PC-9 (cell line): ENCODE measurements around the gene TMPRSS11E. TPM values are rescaled to one million over a fixed set of nuclear protein-coding genes. Genes with fewer than 3 reads are reported as not detected.
A peak's percentile ranks its signal among the peaks of the same experiment; 100 is the strongest.
"Not testable (repeated sequence)": the region's sequence is repeated elsewhere in the genome, so short reads cannot be mapped to it uniquely, and the experiment has no call there.

Experiments
- BruUV-seq: library from RNA; stranded (reverse); fragments of 400-500 nt; replicated peaks from 2 replicates; lab custom pipeline; 2021; lab: Mats Ljungman, UMichigan
- CTCF ChIA-PET: fragments of 300-600 bp; sonication (Branson Sonifier 250); formaldehyde crosslinking; loops from one replicate; lab custom pipeline; 2022; ENCODE audit warnings: antibody characterized with exemption; lab: Charles Lee
- POLR2A ChIA-PET: fragments of 300-600 bp; sonication (Branson Sonifier 250); formaldehyde crosslinking; loops from one replicate; lab custom pipeline; 2022; ENCODE audit warnings: antibody characterized with exemption; ENCODE audit not compliant: unreplicated experiment; lab: Charles Lee
- DNase-seq, 2 experiments: peaks; one replicate each; pipeline versions ENCODE4 v3.0.0 to v3.0.0-alpha.2; 2015 to 2022; ENCODE audit warnings: mixed read lengths in 1 of 2
- H2AFZ ChIP-seq: fragments of 200-600 bp; sonication (generic); 2 replicates; pipeline ENCODE4 v1.8.1; 2017; ENCODE audit warnings: antibody characterized with exemption
- H3F3A ChIP-seq: fragments of 200-600 bp; sonication (generic); 2 replicates; pipeline ENCODE4 v1.8.1; 2017; ENCODE audit warnings: antibody characterized with exemption, mild to moderate bottlenecking, low read depth; ENCODE audit not compliant: insufficient read depth
- H3K27ac ChIP-seq: fragments of 200-600 bp; sonication (generic); 2 replicates; pipeline ENCODE4 v1.6.1; 2016; ENCODE audit warnings: mixed run types
- H3K27me3 ChIP-seq: fragments of 200-600 bp; sonication (generic); 2 replicates; pipeline ENCODE4 v1.6.1; 2016; ENCODE audit warnings: low read depth, mixed run types; ENCODE audit not compliant: insufficient read depth
- H3K36me3 ChIP-seq: fragments of 200-600 bp; sonication (generic); 2 replicates; pipeline ENCODE4 v1.6.1; 2016; ENCODE audit warnings: low read depth, mixed run types
- H3K4me1 ChIP-seq: fragments of 200-600 bp; sonication (generic); replicated peaks from 2 replicates; pipeline ENCODE4 v1.6.1; 2016; ENCODE audit warnings: mixed run types; ENCODE audit not compliant: insufficient read depth
- H3K4me2 ChIP-seq: fragments of 200-600 bp; sonication (generic); 2 replicates; pipeline ENCODE4 v1.6.1; 2017; ENCODE audit warnings: mixed run types
- H3K4me3 ChIP-seq: fragments of 200-600 bp; sonication (generic); 2 replicates; pipeline ENCODE4 v1.6.1; 2016; ENCODE audit warnings: mixed run types
- H3K79me2 ChIP-seq: fragments of 200-600 bp; sonication (generic); 2 replicates; pipeline ENCODE4 v1.6.1; 2017; ENCODE audit warnings: low read depth, mixed run types
- H3K9me2 ChIP-seq: fragments of 200-600 bp; sonication (generic); 2 replicates; pipeline ENCODE4 v1.8.1; 2017; ENCODE audit warnings: mild to moderate bottlenecking; ENCODE audit not compliant: insufficient read depth
- H3K9me3 ChIP-seq: fragments of 200-600 bp; sonication (generic); 2 replicates; pipeline ENCODE4 v1.8.1; 2016; ENCODE audit warnings: low read depth; ENCODE audit not compliant: insufficient read depth
- H4K20me1 ChIP-seq: fragments of 200-600 bp; sonication (generic); 2 replicates; pipeline ENCODE4 v1.8.1; 2017; ENCODE audit not compliant: insufficient read depth
- CTCF ChIP-seq: fragments of 200-600 bp; sonication (generic); conservative IDR thresholded peaks from 2 replicates; pipeline ENCODE4 v1.6.1; 2017; ENCODE audit warnings: mixed run types, antibody characterized with exemption, mild to moderate bottlenecking, moderate library complexity
- EZH2 ChIP-seq: fragments of 200-600 bp; sonication (generic); IDR thresholded peaks from 2 replicates; pipeline ENCODE4 v1.8.0; 2017; ENCODE audit warnings: antibody characterized with exemption, low read depth
- intact Hi-C: fragments of 100-400 bp; cut with micrococcal nuclease; formaldehyde crosslinking; loops from one replicate; pipeline ENCODE4 v1.10.0; 2022; ENCODE audit not compliant: unreplicated experiment
- total RNA-seq: library from RNA; stranded (reverse); gene quantifications from 2 replicates; pipeline ENCODE4 v1.2.3, GENCODE V29; 2021

The TMPRSS11E gene
- total RNA-seq, 1 experiment from 2014 or later, result not detected

DNA sequence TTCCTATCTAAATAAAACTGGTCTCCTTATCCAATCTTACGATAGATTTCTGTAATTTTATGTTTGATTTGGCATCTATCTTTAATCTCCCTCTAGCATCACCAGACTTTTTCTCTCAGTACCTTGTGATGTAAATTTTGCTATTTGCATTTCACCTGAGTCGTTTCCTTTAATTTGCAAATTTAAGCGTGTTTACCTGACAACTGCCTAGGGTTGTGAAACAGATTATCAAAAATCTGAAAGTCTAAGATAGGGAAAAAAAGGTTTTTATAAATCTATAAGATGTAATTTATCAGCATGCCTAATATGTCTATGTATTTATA, 39.4 kb upstream of the TMPRSS11E start:
- Histone ChIP-seq H3F3A (no peaks in the 10 kb centered on the region), H4K20me1 (no peaks in the 10 kb centered on the region), H3K4me3 (no peak overlapping the region), H3K4me1 (peaks cover 8% of the 10 kb centered on the region; the same call in 1 of the 2 replicates), H3K27ac (no peak overlapping the region), H2AFZ (no peak overlapping the region), H3K27me3 (no peaks in the 10 kb centered on the region), H3K9me2 (no peaks in the 10 kb centered on the region), H3K4me2 (no peak overlapping the region), H3K9me3 (no peaks in the 10 kb centered on the region), H3K36me3 (no peaks in the 10 kb centered on the region), H3K79me2 (no peaks in the 10 kb centered on the region)
- no peak for TF ChIP-seq EZH2
- TF ChIP-seq CTCF, result no peak
- ChIA-PET CTCF (no interaction called here), POLR2A (no interaction called here)
- no TSS peak for BruUV-seq
- intact Hi-C loops, result no loop called here
- DNase-seq, result no peak

DNA sequence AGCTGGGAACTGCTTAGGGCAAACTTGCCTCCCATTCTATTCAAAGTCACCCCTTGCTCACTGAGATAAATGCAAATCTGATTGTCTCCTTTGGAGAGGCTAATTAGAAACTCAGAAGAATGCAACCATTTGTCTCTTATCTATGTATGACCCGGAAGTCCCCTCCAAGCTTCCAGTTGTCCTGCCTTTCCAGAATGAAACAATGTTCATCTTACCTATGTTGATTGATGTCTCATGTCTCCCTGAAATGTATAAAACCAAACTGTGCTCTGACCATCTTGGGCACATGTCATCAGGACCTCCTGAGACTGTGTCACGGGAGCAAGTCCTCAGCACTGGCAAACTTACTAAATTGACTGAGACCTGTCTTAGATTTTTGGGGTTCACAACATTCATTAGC, 37.1 kb upstream of the TMPRSS11E start:
- Histone ChIP-seq H3K79me2 (no peaks in the 10 kb centered on the region), H3K9me3 (no peaks in the 10 kb centered on the region), H3K36me3 (no peaks in the 10 kb centered on the region), H3F3A (no peaks in the 10 kb centered on the region), H3K27me3 (no peaks in the 10 kb centered on the region), H3K4me2 (no peak overlapping the region), H4K20me1 (no peaks in the 10 kb centered on the region), H3K4me1 (peaks cover 8% of the 10 kb centered on the region; the same call in 1 of the 2 replicates), H2AFZ (no peak overlapping the region), H3K9me2 (no peaks in the 10 kb centered on the region), H3K4me3 (no peak overlapping the region), H3K27ac (no peak overlapping the region)
- CTCF ChIA-PET, result no interaction called here
- intact Hi-C loops, result no loop called here
- TF ChIP-seq EZH2, result no peak
- no peak for TF ChIP-seq CTCF
- no TSS peak for BruUV-seq
- POLR2A ChIA-PET, result interaction anchor here (0.6 kb wide), 1 partner anchor 13 kb away, joined by 4 read pairs; no protein-coding TSS in a partner anchor
- DNase-seq, result no peak

GRCh38 chr4:68410643-68411042, 36.6 kb upstream of the TMPRSS11E start:
- H3K4me2 ChIP-seq, result no peak overlapping the region
- TF ChIP-seq CTCF, result no peak
- TF ChIP-seq EZH2, result no peak
- DNase-seq, result no peak
- no peak overlapping the region for H2AFZ ChIP-seq
- H3K4me1 ChIP-seq, result peaks cover 8% of the 10 kb centered on the region; the same call in 1 of the 2 replicates
- no peaks in the 10 kb centered on the region for H3F3A ChIP-seq
- intact Hi-C loops, result no loop called here
- no peaks in the 10 kb centered on the region for H3K79me2 ChIP-seq
- no peaks in the 10 kb centered on the region for H3K9me2 ChIP-seq
- no peaks in the 10 kb centered on the region for H3K9me3 ChIP-seq
- POLR2A ChIA-PET, result no interaction called here
- no peaks in the 10 kb centered on the region for H3K36me3 ChIP-seq
- H3K27ac ChIP-seq, result no peak overlapping the region
- H3K4me3 ChIP-seq, result no peak overlapping the region
- no peaks in the 10 kb centered on the region for H3K27me3 ChIP-seq
- BruUV-seq, result no TSS peak
- CTCF ChIA-PET, result no interaction called here
- no peaks in the 10 kb centered on the region for H4K20me1 ChIP-seq

DNA sequence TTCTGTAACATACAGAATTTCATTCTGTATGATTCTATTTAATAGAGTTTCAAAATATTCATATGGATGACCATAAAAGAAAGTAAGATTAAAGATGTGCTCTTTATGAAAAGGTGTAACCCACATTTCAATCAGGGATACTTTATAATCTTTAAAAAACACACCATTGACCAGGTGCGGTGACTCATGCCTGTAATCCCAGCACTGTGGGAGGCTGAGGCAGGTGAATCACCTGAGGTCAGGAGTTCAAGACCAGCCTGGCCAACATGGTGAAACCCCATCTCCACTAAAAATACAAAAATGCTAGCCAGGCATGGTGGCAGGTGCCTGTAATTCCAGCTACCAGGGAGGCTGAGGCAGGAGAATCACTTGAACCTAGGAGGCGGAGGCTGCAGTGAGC, 35.2 kb upstream of the TMPRSS11E start:
- H3K4me2 ChIP-seq, H3K9me3 ChIP-seq, intact Hi-C loops, H3K27ac ChIP-seq, CTCF ChIA-PET, H3K79me2 ChIP-seq, H4K20me1 ChIP-seq, H3K4me1 ChIP-seq, H3K9me2 ChIP-seq, H3K36me3 ChIP-seq, H3K4me3 ChIP-seq, H2AFZ ChIP-seq, POLR2A ChIA-PET, H3K27me3 ChIP-seq, BruUV-seq, H3F3A ChIP-seq: not testable (repeated sequence)
- peak in 1 of 2 experiments; percentile 2 for DNase-seq
